DND-41 (cell line): ENCODE results near the gene PRSS57.
A peak's percentile ranks its signal among the peaks of the same experiment; 100 is the strongest.
"Not testable (repeated sequence)": the region's sequence is repeated elsewhere in the genome, so short reads cannot be mapped to it uniquely, and the experiment has no call there.

Experiments used
- ATAC-seq: fragments of 200-7000 bp; cut with Tn5 transposase; 3 replicates; pipeline ENCODE4 v1.9.1; 2021; ENCODE audit warnings: low read depth; ENCODE audit not compliant: insufficient read depth
- DNase-seq: peaks from one replicate; pipeline ENCODE4 v3.0.0-alpha.2; 2020
- H2AFZ ChIP-seq: 2 replicates; pipeline ENCODE4 v1.6.0; 2012; ENCODE audit warnings: low read depth, low read length
- H3K27ac ChIP-seq: 2 replicates; pipeline ENCODE4 v1.5.1; 2012; ENCODE audit warnings: low read length, inconsistent platforms
- H3K27me3 ChIP-seq: fragments of 200-600 bp; sonication (generic); 2 replicates; pipeline ENCODE4 v1.6.0; 2012; ENCODE audit warnings: low read length, mild to moderate bottlenecking, inconsistent platforms; ENCODE audit not compliant: insufficient read depth, poor library complexity
- H3K36me3 ChIP-seq: 2 replicates; pipeline ENCODE4 v1.5.1; 2012; ENCODE audit warnings: low read length, inconsistent platforms; ENCODE audit not compliant: insufficient read depth
- H3K4me1 ChIP-seq: 2 replicates; pipeline ENCODE4 v1.5.1; 2012; ENCODE audit warnings: mild to moderate bottlenecking, low read length; ENCODE audit not compliant: insufficient read depth
- H3K4me2 ChIP-seq: 2 replicates; pipeline ENCODE4 v1.6.0; 2012; ENCODE audit warnings: mild to moderate bottlenecking, moderate library complexity, low read length, inconsistent platforms; ENCODE audit not compliant: insufficient read depth
- H3K4me3 ChIP-seq, 2 experiments: fragments of 200-600 bp in 1 of 2; shearing (Covaris generic) in 1 of 2; 2 replicates each; pipeline ENCODE4 v1.5.1; 2012 to 2016; ENCODE audit warnings: inconsistent platforms in 2 of 2, low read length in 2 of 2, mild to moderate bottlenecking in 2 of 2, low read depth in 1 of 2, moderate library complexity in 1 of 2
- H3K79me2 ChIP-seq: 2 replicates; pipeline ENCODE4 v1.6.0; 2012; ENCODE audit warnings: low read length, inconsistent platforms; ENCODE audit not compliant: insufficient read depth
- H3K9ac ChIP-seq: 2 replicates; pipeline ENCODE4 v1.6.0; 2012; ENCODE audit warnings: low read depth, mild to moderate bottlenecking, inconsistent platforms, low read length, moderate library complexity
- H3K9me3 ChIP-seq: 2 replicates; pipeline ENCODE4 v1.5.1; 2012; ENCODE audit warnings: low read length, moderate library complexity, mild to moderate bottlenecking, inconsistent platforms; ENCODE audit not compliant: insufficient read depth, severe bottlenecking
- H4K20me1 ChIP-seq: 2 replicates; pipeline ENCODE4 v1.6.0; 2012; ENCODE audit warnings: low read length; ENCODE audit not compliant: insufficient read depth
- CTCF ChIP-seq: IDR thresholded peaks from 2 replicates; pipeline ENCODE4 v1.5.1; 2012; ENCODE audit warnings: borderline replicate concordance, low read length, moderate library complexity, mild to moderate bottlenecking; ENCODE audit not compliant: poor library complexity, severe bottlenecking; ENCODE audit errors: extremely low read depth
- EZH2 ChIP-seq: IDR thresholded peaks from 3 replicates; pipeline ENCODE4 v1.6.1; 2012; ENCODE audit warnings: borderline replicate concordance, low read depth, mild to moderate bottlenecking, moderate library complexity, low read length, inconsistent platforms; ENCODE audit not compliant: severe bottlenecking

Gene PRSS57

DNA sequence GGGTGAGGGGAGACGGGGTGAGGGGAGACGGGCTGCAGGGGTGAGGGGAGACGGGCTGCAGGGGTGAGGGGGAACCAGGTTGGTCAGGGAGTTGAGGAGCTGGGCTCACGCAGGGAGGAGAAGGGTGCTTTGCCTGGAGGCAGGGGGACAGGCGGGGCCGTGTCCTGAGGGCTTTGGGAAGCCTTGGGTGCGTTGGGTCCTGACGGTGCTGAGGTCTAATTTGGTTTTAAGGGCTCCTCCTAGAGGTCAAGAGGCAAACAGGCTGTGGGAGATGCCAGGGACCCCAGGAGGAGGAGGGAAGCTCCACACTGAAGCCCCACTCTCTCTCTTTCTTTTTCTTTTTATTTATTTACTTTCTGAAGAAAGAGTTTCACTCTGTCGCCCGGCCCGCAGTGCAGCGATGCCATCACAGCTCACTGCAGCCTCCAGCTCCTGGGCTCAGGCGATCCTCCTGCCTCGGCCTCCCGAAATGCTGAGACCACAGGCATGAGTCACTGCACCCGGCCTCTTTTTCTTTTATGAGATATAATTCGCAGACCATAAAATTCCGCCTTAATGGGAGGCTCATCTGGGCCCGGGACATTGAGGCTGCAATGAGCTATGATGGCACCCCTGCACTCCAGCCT, 46.4 kb upstream of the PRSS57 start:
- TF ChIP-seq EZH2 (no peak), CTCF (peak; percentile 64)
- Histone ChIP-seq H3K9ac (no peak overlapping the region), H3K4me2 (no peak overlapping the region), H3K9me3 (no peaks in the 10 kb centered on the region), H3K79me2 (no peaks in the 10 kb centered on the region), H3K4me3 (no peak overlapping the region), H2AFZ (no peak overlapping the region), H3K27ac (no peak overlapping the region), H3K36me3 (no peaks in the 10 kb centered on the region), H4K20me1 (no peaks in the 10 kb centered on the region), H3K27me3 (no peaks in the 10 kb centered on the region), H3K4me1 (no peaks in the 10 kb centered on the region)
- ATAC-seq = peak; percentile 65
- DNase-seq = peak; percentile 39

GRCh38 chr19:740816-741505, 45.7 kb upstream of the PRSS57 start:
- not testable (repeated sequence) for DNase-seq, H2AFZ ChIP-seq, ATAC-seq, H3K27ac ChIP-seq, H3K4me1 ChIP-seq, H3K9me3 ChIP-seq, H3K4me2 ChIP-seq, H4K20me1 ChIP-seq, H3K27me3 ChIP-seq, H3K79me2 ChIP-seq, H3K4me3 ChIP-seq, H3K36me3 ChIP-seq, H3K9ac ChIP-seq

- no peaks in the 10 kb centered on the region for H4K20me1 ChIP-seq
- H3K4me3 ChIP-seq = no peak overlapping the region
- TF ChIP-seq EZH2 (no peak), CTCF (no peak)
- H3K36me3 ChIP-seq = no peaks in the 10 kb centered on the region
- H3K9ac ChIP-seq = no peak overlapping the region
- H3K4me1 ChIP-seq = no peaks in the 10 kb centered on the region
- DNase-seq = no peak
- no peak overlapping the region for H2AFZ ChIP-seq
- no peaks in the 10 kb centered on the region for H3K9me3 ChIP-seq
- H3K79me2 ChIP-seq = no peaks in the 10 kb centered on the region
- ATAC-seq = no peak
- H3K27me3 ChIP-seq = no peaks in the 10 kb centered on the region
- no peak overlapping the region for H3K27ac ChIP-seq
- no peak overlapping the region for H3K4me2 ChIP-seq
Measured at GRCh38 chr19:739998-740715, 44.9 kb upstream of the PRSS57 start.

DNA sequence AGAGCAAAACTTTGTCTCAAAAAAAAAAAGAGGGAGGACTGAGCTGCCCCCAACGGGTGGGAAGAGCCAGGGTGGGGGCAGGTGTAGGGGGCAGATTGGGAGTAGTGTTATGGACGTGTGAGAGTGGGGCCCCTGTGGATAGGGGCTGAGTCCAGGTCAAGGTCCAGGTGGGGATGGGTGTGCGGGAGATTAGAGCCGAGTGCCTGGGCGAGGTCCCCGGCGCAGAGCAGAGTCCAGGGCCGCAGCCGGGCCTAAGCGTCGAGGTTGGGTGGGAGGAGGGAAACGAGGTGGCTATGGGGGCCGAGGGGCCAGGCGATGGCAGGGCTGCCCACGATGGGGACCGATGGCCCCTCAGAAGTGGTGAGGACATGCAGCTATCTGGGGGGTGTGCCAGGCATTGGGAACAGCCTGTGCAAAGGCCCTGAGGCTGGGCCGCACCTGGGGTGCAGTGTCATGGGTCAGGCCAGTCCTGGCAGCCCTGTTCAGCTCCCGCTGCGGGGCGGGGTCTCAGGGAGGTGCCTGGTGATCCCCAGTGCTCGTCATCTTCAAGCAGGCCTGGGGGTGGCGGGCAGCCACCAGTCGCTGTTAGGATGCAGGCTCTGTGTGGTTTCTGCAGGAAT, 43.4 kb upstream of the PRSS57 start:
- DNase-seq (no peak), ATAC-seq (no peak)
- no peaks in the 10 kb centered on the region for H3K9me3 ChIP-seq
- no peak overlapping the region for H3K9ac ChIP-seq
- no peaks in the 10 kb centered on the region for H3K4me1 ChIP-seq
- no peak overlapping the region for H3K27ac ChIP-seq
- H4K20me1 ChIP-seq = no peaks in the 10 kb centered on the region
- H2AFZ ChIP-seq = no peak overlapping the region
- H3K27me3 ChIP-seq = no peaks in the 10 kb centered on the region
- no peaks in the 10 kb centered on the region for H3K79me2 ChIP-seq
- no peaks in the 10 kb centered on the region for H3K36me3 ChIP-seq
- no peak overlapping the region for H3K4me3 ChIP-seq
- TF ChIP-seq EZH2 (no peak), CTCF (no peak)
- no peak overlapping the region for H3K4me2 ChIP-seq
